Activated CD4-positive, alpha-beta memory T cell treated with anti-CD3 and anti-CD28 coated beads, Interleukin-2, amount 10 ng/mL, durations not matched to agents 7 days and 5 days (primary cell): ENCODE data around the gene ANXA2R. TPM values are rescaled to one million over a fixed set of nuclear protein-coding genes. Genes with fewer than 3 reads are reported as not detected.
"Not testable (repeated sequence)": the region's sequence is repeated elsewhere in the genome, so short reads cannot be mapped to it uniquely, and the experiment has no call there.

Source experiments
- CTCF ChIA-PET: fragments of 350-600 bp; sonication (Branson Sonifier 250); formaldehyde crosslinking; loops from one replicate; lab custom pipeline; 2021; ENCODE audit warnings: antibody characterized with exemption, inconsistent platforms; lab: Charles Lee
- POLR2A ChIA-PET: fragments of 350-600 bp; sonication (Branson Sonifier 250); formaldehyde crosslinking; loops from one replicate; lab custom pipeline; 2021; ENCODE audit warnings: antibody characterized with exemption; lab: Charles Lee
- DNase-seq: peaks from one replicate; pipeline ENCODE4 v3.0.0-alpha.2; 2020
- H3K27ac Mint-ChIP-seq: one replicate; pipeline ENCODE4 v1.8.0; 2021; ENCODE audit warnings: mild to moderate bottlenecking, mixed read lengths
- H3K27me3 Mint-ChIP-seq: one replicate; pipeline ENCODE4 v1.8.0; 2021; ENCODE audit warnings: mixed read lengths
- H3K36me3 Mint-ChIP-seq: one replicate; pipeline ENCODE4 v1.8.0; 2021; ENCODE audit warnings: low read depth, mixed read lengths
- H3K4me1 Mint-ChIP-seq: one replicate; pipeline ENCODE4 v1.8.0; 2021; ENCODE audit warnings: mixed read lengths
- H3K4me3 Mint-ChIP-seq: one replicate; pipeline ENCODE4 v1.8.0; 2021; ENCODE audit warnings: mild to moderate bottlenecking, mixed read lengths
- H3K9me3 Mint-ChIP-seq: one replicate; pipeline ENCODE4 v1.8.0; 2021; ENCODE audit warnings: mixed read lengths
- total RNA-seq, 2 experiments: library from RNA; stranded (reverse); gene quantifications; one replicate each; pipeline ENCODE4 v1.2.3, GENCODE V29; 2021

ANXA2R gene
- 10 to 100 TPM; 25.1 to 28.3 TPM for total RNA-seq

- Mint-ChIP-seq H3K4me3 (peak within 1 kb of the TSS; percentile 97), H3K9me3 (no peaks in the 10 kb centered on the region), H3K27me3 (no peaks in the 10 kb centered on the region), H3K27ac (peak within 1 kb of the TSS; percentile 99), H3K4me1 (peaks cover 42% of the 10 kb centered on the region), H3K36me3 (peaks cover 43% of the 10 kb centered on the region)
- ChIA-PET POLR2A (interaction anchor here (0.6 to 10.2 kb wide), 29 partner anchors 10 to 444 kb away, joined by 3 to 753 read pairs (median 11); partner anchors contain the start of genes HMGCS1, TMEM267 and ZNF131), CTCF (interaction anchor here (0.7 to 4.5 kb wide), 25 partner anchors 12 to 562 kb away, joined by 3 to 100 read pairs (median 9); partner anchors contain the start of genes HMGCS1, NNT, TMEM267 and ZNF131)
- DNase-seq: peak; percentile 96
These were observed at the start of gene ANXA2R for GRCh38 chr5:43040287-43041098. Gene ANXA2R, minus strand, starts transcription at chr5:43040319. Its CDS starts 273 bp downstream, at chr5:43040046.

- CTCF ChIA-PET, DNase-seq, H3K9me3 Mint-ChIP-seq: not testable (repeated sequence)
These were observed 46.2 kb upstream of the ANXA2R start for GRCh38 chr5:43086118-43086908.

GRCh38 chr5:43085453-43085852 is 45.3 kb upstream of the ANXA2R start:
- Mint-ChIP-seq H3K4me3 (no peak overlapping the region), H3K36me3 (peaks cover 29% of the 10 kb centered on the region), H3K27ac (no peak overlapping the region), H3K27me3 (no peaks in the 10 kb centered on the region), H3K4me1 (no peaks in the 10 kb centered on the region), H3K9me3 (peaks cover 7% of the 10 kb centered on the region)
- ChIA-PET POLR2A (interaction anchor here (0.6 kb wide), 1 partner anchor 510 kb away, joined by 3 read pairs; no protein-coding TSS in a partner anchor), CTCF (no interaction called here)
- no peak for DNase-seq

More at GRCh38 chr5:43086118-43086908, 46.2 kb upstream of the ANXA2R start:
- H3K36me3 Mint-ChIP-seq: peaks cover 26% of the 10 kb centered on the region
- POLR2A ChIA-PET, H3K4me3 Mint-ChIP-seq, H3K27me3 Mint-ChIP-seq, H3K4me1 Mint-ChIP-seq, H3K27ac Mint-ChIP-seq: not testable (repeated sequence)

GRCh38 chr5:43084468-43084867 is 44.3 kb upstream of the ANXA2R start:
- H3K27me3 Mint-ChIP-seq, POLR2A ChIA-PET: not testable (repeated sequence)

GRCh38 chr5:43081345-43081744 is 41.2 kb upstream of the ANXA2R start:
- H3K27ac Mint-ChIP-seq, H3K4me3 Mint-ChIP-seq, DNase-seq, H3K9me3 Mint-ChIP-seq, H3K27me3 Mint-ChIP-seq, H3K4me1 Mint-ChIP-seq, POLR2A ChIA-PET, CTCF ChIA-PET: not testable (repeated sequence)
- H3K36me3 Mint-ChIP-seq: peaks cover 52% of the 10 kb centered on the region

More at GRCh38 chr5:43084468-43084867, 44.3 kb upstream of the ANXA2R start:
- not testable (repeated sequence) for H3K4me1 Mint-ChIP-seq, H3K27ac Mint-ChIP-seq, H3K4me3 Mint-ChIP-seq, H3K9me3 Mint-ChIP-seq, DNase-seq
- CTCF ChIA-PET: interaction anchor here (0.7 to 1.1 kb wide), 2 partner anchors 176 to 1044 kb away, joined by 3 read pairs; no protein-coding TSS in a partner anchor
- peaks cover 36% of the 10 kb centered on the region for H3K36me3 Mint-ChIP-seq

- H3K27me3 Mint-ChIP-seq: no peaks in the 10 kb centered on the region
- ChIA-PET POLR2A (no interaction called here), CTCF (interaction anchor here (0.7 kb wide), 1 partner anchor 14 kb away, joined by 3 read pairs; no protein-coding TSS in a partner anchor)
- no peak overlapping the region for H3K4me3 Mint-ChIP-seq
- no peak for DNase-seq
- H3K4me1 Mint-ChIP-seq: peaks cover 18% of the 10 kb centered on the region
- peaks cover 60% of the 10 kb centered on the region for H3K36me3 Mint-ChIP-seq
- no peaks in the 10 kb centered on the region for H3K9me3 Mint-ChIP-seq
- H3K27ac Mint-ChIP-seq: no peak overlapping the region
These were observed 38.8 kb upstream of the ANXA2R start for GRCh38 chr5:43078956-43079355.

GRCh38 chr5:43077446-43078191 is 37.5 kb upstream of the ANXA2R start:
- H3K4me3 Mint-ChIP-seq, DNase-seq, POLR2A ChIA-PET, CTCF ChIA-PET, H3K27ac Mint-ChIP-seq, H3K9me3 Mint-ChIP-seq, H3K27me3 Mint-ChIP-seq: not testable (repeated sequence)
- peaks cover 26% of the 10 kb centered on the region for H3K4me1 Mint-ChIP-seq
- H3K36me3 Mint-ChIP-seq: peaks cover 64% of the 10 kb centered on the region

GRCh38 chr5:43075319-43076293 is 35.5 kb upstream of the ANXA2R start:
- H3K36me3 Mint-ChIP-seq: peaks cover 61% of the 10 kb centered on the region
- H3K4me3 Mint-ChIP-seq: no peak overlapping the region
- CTCF ChIA-PET: interaction anchor here (0.8 kb wide), 1 partner anchor 14 kb away, joined by 3 read pairs; no protein-coding TSS in a partner anchor
- no peaks in the 10 kb centered on the region for H3K27me3 Mint-ChIP-seq
- peaks cover 35% of the 10 kb centered on the region for H3K4me1 Mint-ChIP-seq
- no peak for DNase-seq
- POLR2A ChIA-PET: interaction anchor here (1.2 kb wide), 1 partner anchor 46 kb away, joined by 3 read pairs; the partner anchor contains the start of gene ZNF131
- H3K27ac Mint-ChIP-seq: no peak overlapping the region
- H3K9me3 Mint-ChIP-seq: no peaks in the 10 kb centered on the region

- no peak for DNase-seq
- H3K36me3 Mint-ChIP-seq: peaks cover 61% of the 10 kb centered on the region
- H3K27me3 Mint-ChIP-seq: no peaks in the 10 kb centered on the region
- no peak overlapping the region for H3K4me3 Mint-ChIP-seq
- ChIA-PET POLR2A (no interaction called here), CTCF (no interaction called here)
- H3K27ac Mint-ChIP-seq: no peak overlapping the region
- H3K9me3 Mint-ChIP-seq: no peaks in the 10 kb centered on the region
- H3K4me1 Mint-ChIP-seq: peaks cover 39% of the 10 kb centered on the region
These were observed 34.8 kb upstream of the ANXA2R start for GRCh38 chr5:43074987-43075318.

GRCh38 chr5:43073597-43074546 is 33.8 kb upstream of the ANXA2R start:
- Mint-ChIP-seq H3K36me3 (peaks cover 64% of the 10 kb centered on the region), H3K27ac (no peak overlapping the region), H3K27me3 (no peaks in the 10 kb centered on the region), H3K9me3 (no peaks in the 10 kb centered on the region), H3K4me1 (peaks cover 48% of the 10 kb centered on the region), H3K4me3 (no peak overlapping the region)
- CTCF ChIA-PET: interaction anchor here (1.0 to 1.4 kb wide), 7 partner anchors 9 to 410 kb away, joined by 3 to 9 read pairs (median 4); partner anchors contain the start of genes TMEM267 and ZNF131
- DNase-seq: peak; percentile 54
- POLR2A ChIA-PET: interaction anchor here (0.6 kb wide), 1 partner anchor 65 kb away, joined by 3 read pairs; no protein-coding TSS in a partner anchor
